ENCODE measurements around the gene KCNC1.

GRCh38 chr11:17771415-17771814 is 36.8 kb downstream of the KCNC1 start:
- no peak for TF ChIP-seq CTCF (IDR thresholded peaks at IDR 0.05)
- no peak for TF ChIP-seq POLR2A (IDR thresholded peaks at IDR 0.05)
- no peak for TF ChIP-seq POLR2AphosphoS5 (IDR thresholded peaks at IDR 0.05)

Data from sigmoid colon (tissue), 4 donors.